GM12878 (cell line): ENCODE data around the gene MTHFD1L. TPM values are rescaled to one million over a fixed set of nuclear protein-coding genes. Genes with fewer than 3 reads are reported as not detected.

Source experiments
- ATAC-seq: fragments of 200-7000 bp; cut with Tn5 transposase; 3 replicates; pipeline ENCODE4 v1.9.1; 2020; ENCODE audit warnings: mild to moderate bottlenecking, moderate library complexity
- BruUV-seq: library from RNA; stranded (reverse); fragments of 400-500 nt; replicated peaks from 2 replicates; lab custom pipeline; 2021; lab: Mats Ljungman, UMichigan
- CTCF ChIA-PET: fragments of 300-600 bp; sonication (Branson Sonifier 250); formaldehyde crosslinking; extraction: SDS; loops from one replicate; lab custom pipeline; 2021; ENCODE audit warnings: inconsistent platforms; lab: Yijun Ruan, JAX
- POLR2A ChIA-PET: fragments of 350-600 bp; formaldehyde crosslinking; extraction: SDS; loops from one replicate; lab custom pipeline; 2021; ENCODE audit warnings: inconsistent platforms; lab: Charles Lee
- RAD21 ChIA-PET: fragments of 300-600 bp; sonication (Branson Sonifier 250); formaldehyde crosslinking; loops from one replicate; lab custom pipeline; 2023; ENCODE audit warnings: antibody characterized with exemption; ENCODE audit not compliant: unreplicated experiment; lab: Charles Lee
- SMC1A ChIA-PET: fragments of 300-600 bp; sonication (Branson Sonifier 250); formaldehyde crosslinking; loops from one replicate; lab custom pipeline; 2023; ENCODE audit not compliant: unreplicated experiment, uncharacterized antibody; lab: Charles Lee
- DNase-seq: peaks from one replicate; pipeline ENCODE4 v3.0.0-alpha.2; 2011; ENCODE audit warnings: low read depth, low spot score
- FAIRE-seq: peaks from 3 replicates; lab custom pipeline; 2011; peaks lifted over from hg19 to GRCh38; lab: Jason Lieb, UNC
- H2AFZ ChIP-seq: 2 replicates; pipeline ENCODE4 v1.6.0; 2011; ENCODE audit warnings: low read depth, low read length, control low read depth; ENCODE audit not compliant: control insufficient read depth
- H3K27ac ChIP-seq: 2 replicates; pipeline ENCODE4 v1.5.1; 2011; ENCODE audit warnings: control low read depth; ENCODE audit not compliant: control insufficient read depth, insufficient read depth
- H3K27me3 ChIP-seq, 2 experiments: replicated peaks in 1 of 2; 2 replicates each; pipeline versions ENCODE4 v1.6.0 to v1.6.1; 2011; ENCODE audit warnings: low read length in 1 of 2; ENCODE audit not compliant: control insufficient read depth in 2 of 2, insufficient read depth in 2 of 2
- H3K36me3 ChIP-seq, 2 experiments: 2 replicates each; pipeline ENCODE4 v1.5.1; 2011; ENCODE audit warnings: low read length in 1 of 2; ENCODE audit not compliant: control insufficient read depth in 2 of 2, insufficient read depth in 2 of 2
- H3K4me1 ChIP-seq: 2 replicates; pipeline ENCODE4 v1.6.1; 2011; ENCODE audit warnings: mild to moderate bottlenecking, low read length, moderate library complexity, mixed read lengths; ENCODE audit not compliant: control insufficient read depth, insufficient read depth
- H3K4me2 ChIP-seq: 2 replicates; pipeline ENCODE4 v1.6.0; 2011; ENCODE audit warnings: control low read depth; ENCODE audit not compliant: control insufficient read depth, insufficient read depth
- H3K4me3 ChIP-seq: fragments of 200-600 bp; sonication (generic); 2 replicates; pipeline ENCODE4 v1.5.1; 2016
- H3K79me2 ChIP-seq: 2 replicates; pipeline ENCODE4 v1.6.0; 2011; ENCODE audit warnings: low read length; ENCODE audit not compliant: control insufficient read depth, insufficient read depth
- H3K9ac ChIP-seq: 2 replicates; pipeline ENCODE4 v1.8.0; 2011; ENCODE audit warnings: low read length, control low read depth, mixed read lengths; ENCODE audit not compliant: control insufficient read depth, insufficient read depth
- H3K9me3 ChIP-seq: replicated peaks from 3 replicates; pipeline ENCODE4 v1.5.1; 2011; ENCODE audit warnings: mild to moderate bottlenecking, low read length; ENCODE audit not compliant: control insufficient read depth, insufficient read depth
- H4K20me1 ChIP-seq: 2 replicates; pipeline ENCODE4 v1.6.0; 2011; ENCODE audit not compliant: control insufficient read depth, insufficient read depth
- ATF7 ChIP-seq: fragments of 450-650 bp; IDR thresholded peaks from 2 replicates; pipeline ENCODE4 v1.6.1; 2016; ENCODE audit warnings: low read depth, mild to moderate bottlenecking
- MEF2B ChIP-seq: fragments of 450-650 bp; IDR thresholded peaks from 2 replicates; pipeline ENCODE4 v1.6.1; 2018; ENCODE audit warnings: mild to moderate bottlenecking, moderate library complexity; ENCODE audit not compliant: partially characterized antibody, poor library complexity, severe bottlenecking
- TAF1 ChIP-seq: IDR thresholded peaks from 2 replicates; pipeline ENCODE4 v1.6.1; 2011; ENCODE audit warnings: mild to moderate bottlenecking, low read depth, low read length, borderline replicate concordance
- ZZZ3 ChIP-seq: IDR thresholded peaks from 2 replicates; pipeline ENCODE4 v1.6.1; 2011; ENCODE audit warnings: low read depth; ENCODE audit not compliant: control insufficient read depth, insufficient read length
- WGBS: methylation state at CpG from one replicate; pipeline ENCODE4 v1.1.6; 2016; ENCODE audit warnings: low lambda C conversion rate; ENCODE audit not compliant: insufficient replicate concordance, insufficient coverage; ENCODE audit errors: missing lambda C conversion rate; 5-methylcytosine and 5-hydroxymethylcytosine counted together
- in situ Hi-C: fragments of 300-500 bp; cut with MboI; formaldehyde crosslinking; loops from 9 replicates; pipeline ENCODE4 v1.14.3; 2018; ENCODE audit warnings: mixed read lengths
- intact Hi-C: fragments of 100-400 bp; cut with micrococcal nuclease; formaldehyde crosslinking; loops from one replicate; pipeline ENCODE4 v1.14.2; 2022; ENCODE audit not compliant: unreplicated experiment
- polyA plus RNA-seq, 11 experiments: library from polyadenylated mRNA; depleted of rRNA in 4 of 11; unstranded in 6 of 11; stranded (reverse) in 5 of 11; fragments of >200 nt; fragmentation: Nextera tagmentation in 4 of 11; fragmentation: Illumina TruSeq in 1 of 11; extraction: Ambion mirVana in 4 of 11; extraction: Trizol in 1 of 11; gene quantifications; 1 replicate in 1 of 11; 2 replicates in 10 of 11; pipeline versions ENCODE4 v1.2.1 to v1.2.3, GENCODE V29; 2011 to 2016; ENCODE audit warnings: inconsistent platforms in 2 of 11, missing spikeins in 2 of 11, low read depth in 1 of 11
- total RNA-seq, 4 experiments: library from RNA; depleted of rRNA in 3 of 4; stranded (reverse); fragments of >200 nt in 3 of 4; fragmentation: Illumina TruSeq in 1 of 4; extraction: Trizol in 1 of 4; gene quantifications; 2 replicates each; pipeline versions ENCODE4 v1.2.1 to v1.2.3, GENCODE V29; 2013 to 2021
- TF ChIP-seq, protein P1 (sequence below): fragments of 450-650 bp; IDR thresholded peaks from 2 replicates; pipeline ENCODE4 v1.6.1; 2017; ENCODE audit warnings: mild to moderate bottlenecking, moderate library complexity
- TF ChIP-seq, protein P2 (sequence below): fragments of 450-650 bp; conservative IDR thresholded peaks from 2 replicates; pipeline ENCODE4 v1.6.1; 2017; ENCODE audit warnings: mild to moderate bottlenecking, moderate library complexity

The MTHFD1L gene
- total and polyA plus RNA-seq, 10 of the 15 experiments (the other 5 are each of a cell fraction or from before 2014, with no cell fraction given), result 11.7 to 75.5 (median 28.8) TPM

DNA sequence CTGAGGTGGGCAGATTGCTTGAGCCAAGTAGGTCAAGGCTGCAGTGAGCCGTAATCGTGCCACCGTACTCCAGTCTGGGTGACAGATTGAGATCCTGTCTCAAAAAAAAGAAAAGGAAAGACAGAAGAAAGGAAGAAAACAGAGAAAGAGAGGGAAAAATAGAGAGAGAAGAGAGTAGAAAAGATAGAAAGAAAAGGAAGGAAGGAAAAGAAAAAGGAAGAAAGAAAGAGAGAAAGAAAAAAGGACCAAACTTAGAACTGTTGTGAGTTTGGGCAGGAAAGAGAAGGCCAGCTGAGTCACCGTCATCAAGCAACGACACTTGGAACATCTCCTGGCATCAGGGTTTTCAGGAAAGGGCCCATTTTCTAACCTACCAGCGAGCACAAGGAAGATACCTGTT, 278.3 kb downstream of the MTHFD1L start (continued):
- TF ChIP-seq ZZZ3, result no peak
- no peak for TF ChIP-seq ATF7
- TF ChIP-seq TAF1, result no peak
- no peak for TF ChIP-seq MEF2B
- TF ChIP-seq, protein P1, sequence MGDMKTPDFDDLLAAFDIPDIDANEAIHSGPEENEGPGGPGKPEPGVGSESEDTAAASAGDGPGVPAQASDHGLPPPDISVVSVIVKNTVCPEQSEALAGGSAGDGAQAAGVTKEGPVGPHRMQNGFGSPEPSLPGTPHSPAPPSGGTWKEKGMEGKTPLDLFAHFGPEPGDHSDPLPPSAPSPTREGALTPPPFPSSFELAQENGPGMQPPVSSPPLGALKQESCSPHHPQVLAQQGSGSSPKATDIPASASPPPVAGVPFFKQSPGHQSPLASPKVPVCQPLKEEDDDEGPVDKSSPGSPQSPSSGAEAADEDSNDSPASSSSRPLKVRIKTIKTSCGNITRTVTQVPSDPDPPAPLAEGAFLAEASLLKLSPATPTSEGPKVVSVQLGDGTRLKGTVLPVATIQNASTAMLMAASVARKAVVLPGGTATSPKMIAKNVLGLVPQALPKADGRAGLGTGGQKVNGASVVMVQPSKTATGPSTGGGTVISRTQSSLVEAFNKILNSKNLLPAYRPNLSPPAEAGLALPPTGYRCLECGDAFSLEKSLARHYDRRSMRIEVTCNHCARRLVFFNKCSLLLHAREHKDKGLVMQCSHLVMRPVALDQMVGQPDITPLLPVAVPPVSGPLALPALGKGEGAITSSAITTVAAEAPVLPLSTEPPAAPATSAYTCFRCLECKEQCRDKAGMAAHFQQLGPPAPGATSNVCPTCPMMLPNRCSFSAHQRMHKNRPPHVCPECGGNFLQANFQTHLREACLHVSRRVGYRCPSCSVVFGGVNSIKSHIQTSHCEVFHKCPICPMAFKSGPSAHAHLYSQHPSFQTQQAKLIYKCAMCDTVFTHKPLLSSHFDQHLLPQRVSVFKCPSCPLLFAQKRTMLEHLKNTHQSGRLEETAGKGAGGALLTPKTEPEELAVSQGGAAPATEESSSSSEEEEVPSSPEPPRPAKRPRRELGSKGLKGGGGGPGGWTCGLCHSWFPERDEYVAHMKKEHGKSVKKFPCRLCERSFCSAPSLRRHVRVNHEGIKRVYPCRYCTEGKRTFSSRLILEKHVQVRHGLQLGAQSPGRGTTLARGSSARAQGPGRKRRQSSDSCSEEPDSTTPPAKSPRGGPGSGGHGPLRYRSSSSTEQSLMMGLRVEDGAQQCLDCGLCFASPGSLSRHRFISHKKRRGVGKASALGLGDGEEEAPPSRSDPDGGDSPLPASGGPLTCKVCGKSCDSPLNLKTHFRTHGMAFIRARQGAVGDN, result no peak

DNA sequence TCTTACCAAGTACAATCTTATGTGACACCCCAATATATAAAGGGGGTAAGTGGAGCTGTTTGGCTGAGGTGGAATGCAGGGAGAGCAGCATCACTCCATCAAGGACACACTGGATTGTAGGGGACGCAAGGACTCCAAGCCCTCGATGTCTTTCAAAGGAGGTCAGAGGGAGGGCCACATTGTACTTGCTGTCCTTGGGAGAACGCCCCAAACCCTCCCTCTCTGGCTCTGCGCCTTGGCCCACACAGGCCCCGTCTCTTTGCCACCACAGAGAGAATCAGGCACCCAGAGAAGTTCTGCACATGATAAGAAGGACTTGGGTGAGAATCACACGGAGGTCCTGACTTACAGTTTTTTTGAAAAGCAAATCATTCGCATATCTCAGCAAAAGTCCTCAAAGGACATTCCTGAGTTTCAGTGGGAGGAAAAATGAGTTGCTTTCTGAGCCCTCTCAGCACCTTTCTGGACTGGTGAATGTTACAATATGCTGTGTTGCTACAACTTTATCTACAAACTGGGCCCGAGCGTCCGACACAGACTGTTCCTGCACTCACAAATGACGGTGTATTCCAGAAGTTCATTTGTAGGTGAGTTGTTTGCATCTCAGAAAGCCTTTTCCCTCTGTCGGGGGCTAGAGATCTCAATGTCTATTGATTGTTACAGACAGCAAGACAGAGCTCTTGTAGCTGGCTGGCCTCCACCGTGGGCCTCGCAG, 281.8 kb downstream of the MTHFD1L start:
- POLR2A ChIA-PET, result no interaction called here

More for the DNA sequence above, 281.8 kb downstream of the MTHFD1L start:
- no peaks in the 10 kb centered on the region for H4K20me1 ChIP-seq
- H3K79me2 ChIP-seq, result no peaks in the 10 kb centered on the region
- H3K4me1 ChIP-seq, result no peaks in the 10 kb centered on the region
- no peaks in the 10 kb centered on the region for H3K9me3 ChIP-seq
- no TSS peak for BruUV-seq
- 54% methylated on average over 14 of the region's 14 CpGs for WGBS
- H3K4me2 ChIP-seq, result no peak overlapping the region
- TF ChIP-seq, protein P2, sequence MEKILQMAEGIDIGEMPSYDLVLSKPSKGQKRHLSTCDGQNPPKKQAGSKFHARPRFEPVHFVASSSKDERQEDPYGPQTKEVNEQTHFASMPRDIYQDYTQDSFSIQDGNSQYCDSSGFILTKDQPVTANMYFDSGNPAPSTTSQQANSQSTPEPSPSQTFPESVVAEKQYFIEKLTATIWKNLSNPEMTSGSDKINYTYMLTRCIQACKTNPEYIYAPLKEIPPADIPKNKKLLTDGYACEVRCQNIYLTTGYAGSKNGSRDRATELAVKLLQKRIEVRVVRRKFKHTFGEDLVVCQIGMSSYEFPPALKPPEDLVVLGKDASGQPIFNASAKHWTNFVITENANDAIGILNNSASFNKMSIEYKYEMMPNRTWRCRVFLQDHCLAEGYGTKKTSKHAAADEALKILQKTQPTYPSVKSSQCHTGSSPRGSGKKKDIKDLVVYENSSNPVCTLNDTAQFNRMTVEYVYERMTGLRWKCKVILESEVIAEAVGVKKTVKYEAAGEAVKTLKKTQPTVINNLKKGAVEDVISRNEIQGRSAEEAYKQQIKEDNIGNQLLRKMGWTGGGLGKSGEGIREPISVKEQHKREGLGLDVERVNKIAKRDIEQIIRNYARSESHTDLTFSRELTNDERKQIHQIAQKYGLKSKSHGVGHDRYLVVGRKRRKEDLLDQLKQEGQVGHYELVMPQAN, result no peak
- H3K4me3 ChIP-seq, result no peak overlapping the region
- ChIA-PET RAD21 (no interaction called here), SMC1A (no interaction called here), CTCF (no interaction called here)
- ATAC-seq, result no peak
- in situ Hi-C loops (no loop called here), intact Hi-C loops (no loop called here)
- no peak for DNase-seq
- no peak overlapping the region for H3K27ac ChIP-seq
- H3K36me3 ChIP-seq, result no peaks in the 10 kb centered on the region
- FAIRE-seq, result no peak
- no peak overlapping the region for H3K9ac ChIP-seq
- no peaks in the 10 kb centered on the region; a peak in 2 of 4 replicates for H3K27me3 ChIP-seq
- no peak overlapping the region for H2AFZ ChIP-seq
